Measurements from ENCODE around the gene IL1R1. TPM values are rescaled to one million over a fixed set of nuclear protein-coding genes. Genes with fewer than 3 reads are reported as not detected.

Gene IL1R1
- polyA plus RNA-seq, 1 donor, result 21.6 TPM

- Histone ChIP-seq H3K9me3 (ENCODE audit: control insufficient read depth, low read depth, low read length) (peaks cover 5% of the 10 kb centered on the region), H3K36me3 (ENCODE audit: control insufficient read depth, insufficient read depth, low read length) (no peaks in the 10 kb centered on the region)
Observed at GRCh38 chr2:102184018-102184417, 41.5 kb downstream of the IL1R1 start.

GRCh38 chr2:102184568-102184967 lies 42.0 kb downstream of the IL1R1 start:
- Histone ChIP-seq H3K27ac (ENCODE audit: low read length) (no peak overlapping the region), H3K4me3 (ENCODE audit: low read length) (no peak overlapping the region), H3K36me3 (ENCODE audit: control insufficient read depth, insufficient read depth, low read length) (no peaks in the 10 kb centered on the region), H3K4me1 (ENCODE audit: control insufficient read depth, insufficient read depth, low read length) (peaks cover 7% of the 10 kb centered on the region), H3K27me3 (ENCODE audit: control insufficient read depth, insufficient read depth, low read length) (peaks cover 28% of the 10 kb centered on the region), H3K9me3 (ENCODE audit: control insufficient read depth, low read depth, low read length) (peaks cover 5% of the 10 kb centered on the region)
- no peak for DNase-seq
- no CpG with 5 or more reads among the region's 1 CpG for WGBS (ENCODE audit: insufficient coverage, low lambda C conversion rate)

More at GRCh38 chr2:102184018-102184417, 41.5 kb downstream of the IL1R1 start:
- WGBS (ENCODE audit: insufficient coverage, low lambda C conversion rate), result 0% methylated on average over 1 of the region's 2 CpGs
- peaks cover 7% of the 10 kb centered on the region for H3K4me1 ChIP-seq (ENCODE audit: control insufficient read depth, insufficient read depth, low read length)
- no peak overlapping the region for H3K4me3 ChIP-seq (ENCODE audit: low read length)
- H3K27ac ChIP-seq (ENCODE audit: low read length), result no peak overlapping the region
- no peak for DNase-seq
- H3K27me3 ChIP-seq (ENCODE audit: control insufficient read depth, insufficient read depth, low read length), result peaks cover 28% of the 10 kb centered on the region

GRCh38 chr2:102185347-102185746 lies 42.8 kb downstream of the IL1R1 start:
- H3K27me3 ChIP-seq (ENCODE audit: control insufficient read depth, insufficient read depth, low read length), result peaks cover 28% of the 10 kb centered on the region
- WGBS (ENCODE audit: insufficient coverage, low lambda C conversion rate), result 50% methylated on average over 2 of the region's 2 CpGs
- H3K4me3 ChIP-seq (ENCODE audit: low read length), result no peak overlapping the region
- no peak for DNase-seq
- H3K9me3 ChIP-seq (ENCODE audit: control insufficient read depth, low read depth, low read length), result peaks cover 5% of the 10 kb centered on the region
- peaks cover 7% of the 10 kb centered on the region for H3K4me1 ChIP-seq (ENCODE audit: control insufficient read depth, insufficient read depth, low read length)
- no peak overlapping the region for H3K27ac ChIP-seq (ENCODE audit: low read length)
- H3K36me3 ChIP-seq (ENCODE audit: control insufficient read depth, insufficient read depth, low read length), result no peaks in the 10 kb centered on the region

- Histone ChIP-seq H3K4me1 (ENCODE audit: control insufficient read depth, insufficient read depth, low read length) (peaks cover 7% of the 10 kb centered on the region), H3K27ac (ENCODE audit: low read length) (no peak within 1 kb of the TSS), H3K4me3 (ENCODE audit: low read length) (peak within 1 kb of the TSS; percentile 44), H3K9me3 (ENCODE audit: control insufficient read depth, low read depth, low read length) (peaks cover 5% of the 10 kb centered on the region), H3K27me3 (ENCODE audit: control insufficient read depth, insufficient read depth, low read length) (peaks cover 28% of the 10 kb centered on the region), H3K36me3 (ENCODE audit: control insufficient read depth, insufficient read depth, low read length) (no peaks in the 10 kb centered on the region)
- DNase-seq, result no peak
- no CpG with 5 or more reads among the region's 36 CpGs for WGBS (ENCODE audit: insufficient coverage, low lambda C conversion rate)
Observed at GRCh38 chr2:102186791-102187495, 44.4 kb downstream of the IL1R1 start, which contains the start of gene IL1RL2. IL1RL2 (plus strand) TSS chr2:102187023; CDS start chr2:102187868, 845 bp downstream.

- Histone ChIP-seq H3K9me3 (ENCODE audit: control insufficient read depth, low read depth, low read length) (peaks cover 5% of the 10 kb centered on the region), H3K27me3 (ENCODE audit: control insufficient read depth, insufficient read depth, low read length) (peaks cover 28% of the 10 kb centered on the region), H3K4me1 (ENCODE audit: control insufficient read depth, insufficient read depth, low read length) (peaks cover 7% of the 10 kb centered on the region), H3K27ac (ENCODE audit: low read length) (no peak overlapping the region), H3K36me3 (ENCODE audit: control insufficient read depth, insufficient read depth, low read length) (no peaks in the 10 kb centered on the region), H3K4me3 (ENCODE audit: low read length) (peak overlapping the region; percentile 44)
- WGBS (ENCODE audit: insufficient coverage, low lambda C conversion rate), result 0% methylated on average over 1 of the region's 50 CpGs
- peak in 1 of 2 donors; percentile 55 for DNase-seq
Observed at GRCh38 chr2:102187496-102188150, 45.1 kb downstream of the IL1R1 start.

- peak; percentile 33 to 65 for DNase-seq
- H3K27ac ChIP-seq (ENCODE audit: low read length), result no peak overlapping the region
- no peaks in the 10 kb centered on the region for H3K36me3 ChIP-seq (ENCODE audit: control insufficient read depth, insufficient read depth, low read length)
- peaks cover 7% of the 10 kb centered on the region for H3K4me1 ChIP-seq (ENCODE audit: control insufficient read depth, insufficient read depth, low read length)
- peaks cover 5% of the 10 kb centered on the region for H3K9me3 ChIP-seq (ENCODE audit: control insufficient read depth, low read depth, low read length)
- no peak overlapping the region for H3K4me3 ChIP-seq (ENCODE audit: low read length)
- peaks cover 22% of the 10 kb centered on the region for H3K27me3 ChIP-seq (ENCODE audit: control insufficient read depth, insufficient read depth, low read length)
- 85% methylated on average over 2 of the region's 10 CpGs for WGBS (ENCODE audit: insufficient coverage, low lambda C conversion rate)
Observed at GRCh38 chr2:102190430-102191107, 48.0 kb downstream of the IL1R1 start.

- peaks cover 7% of the 10 kb centered on the region for H3K4me1 ChIP-seq (ENCODE audit: control insufficient read depth, insufficient read depth, low read length)
- no peaks in the 10 kb centered on the region for H3K36me3 ChIP-seq (ENCODE audit: control insufficient read depth, insufficient read depth, low read length)
- peaks cover 19% of the 10 kb centered on the region for H3K27me3 ChIP-seq (ENCODE audit: control insufficient read depth, insufficient read depth, low read length)
- no CpG with 5 or more reads among the region's 1 CpG for WGBS (ENCODE audit: insufficient coverage, low lambda C conversion rate)
- peaks cover 5% of the 10 kb centered on the region for H3K9me3 ChIP-seq (ENCODE audit: control insufficient read depth, low read depth, low read length)
- H3K4me3 ChIP-seq (ENCODE audit: low read length), result no peak overlapping the region
- no peak overlapping the region for H3K27ac ChIP-seq (ENCODE audit: low read length)
- no peak for DNase-seq
Observed at GRCh38 chr2:102191501-102191900, 49.0 kb downstream of the IL1R1 start.

GRCh38 chr2:102193074-102193473 lies 50.5 kb downstream of the IL1R1 start:
- Histone ChIP-seq H3K4me3 (ENCODE audit: low read length) (no peak overlapping the region), H3K36me3 (ENCODE audit: control insufficient read depth, insufficient read depth, low read length) (no peaks in the 10 kb centered on the region), H3K27ac (ENCODE audit: low read length) (no peak overlapping the region), H3K9me3 (ENCODE audit: control insufficient read depth, low read depth, low read length) (no peaks in the 10 kb centered on the region), H3K4me1 (ENCODE audit: control insufficient read depth, insufficient read depth, low read length) (peaks cover under 1% of the 10 kb centered on the region), H3K27me3 (ENCODE audit: control insufficient read depth, insufficient read depth, low read length) (peaks cover 3% of the 10 kb centered on the region)
- WGBS (ENCODE audit: insufficient coverage, low lambda C conversion rate), result 100% methylated on average over 1 of the region's 1 CpG
- DNase-seq, result no peak

- WGBS (ENCODE audit: insufficient coverage, low lambda C conversion rate), result 93% methylated on average over 2 of the region's 5 CpGs
Observed at GRCh38 chr2:102194609-102195268, 52.2 kb downstream of the IL1R1 start.

More at GRCh38 chr2:102194609-102195268, 52.2 kb downstream of the IL1R1 start:
- Histone ChIP-seq H3K36me3 (ENCODE audit: control insufficient read depth, insufficient read depth, low read length) (no peaks in the 10 kb centered on the region), H3K27ac (ENCODE audit: low read length) (no peak overlapping the region), H3K4me3 (ENCODE audit: low read length) (no peak overlapping the region), H3K9me3 (ENCODE audit: control insufficient read depth, low read depth, low read length) (no peaks in the 10 kb centered on the region), H3K27me3 (ENCODE audit: control insufficient read depth, insufficient read depth, low read length) (no peaks in the 10 kb centered on the region), H3K4me1 (ENCODE audit: control insufficient read depth, insufficient read depth, low read length) (no peaks in the 10 kb centered on the region)
- DNase-seq, result no peak
